ENCODE data around the gene LCA5. TPM values are rescaled to one million over a fixed set of nuclear protein-coding genes. Genes with fewer than 3 reads are reported as not detected.
A peak's percentile ranks its signal among the peaks of the same experiment; 100 is the strongest.

Gene LCA5
- total RNA-seq, 1 donor from 2014 or later: 6.4 TPM

DNA sequence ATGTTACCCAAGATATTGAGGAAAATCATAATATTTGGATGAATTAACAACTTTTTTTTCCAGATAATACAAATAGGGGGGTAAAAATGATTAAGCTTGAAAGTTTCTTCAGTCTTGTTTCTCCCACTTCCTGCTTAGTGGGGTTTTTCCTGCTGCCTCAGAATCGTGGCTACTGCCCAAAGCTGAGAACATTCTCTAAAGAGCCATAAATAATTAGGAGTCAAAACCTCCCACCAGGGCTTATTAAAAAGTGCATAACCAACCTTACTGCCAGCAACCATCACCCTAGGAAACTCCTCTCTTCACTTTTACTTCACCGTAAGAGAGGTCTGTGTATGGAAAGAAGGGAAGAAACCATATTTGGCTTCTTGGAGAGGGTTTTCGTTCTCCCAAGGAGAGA, 9.0 kb upstream of the LCA5 start:
- Histone ChIP-seq H3K36me3 (no peaks in the 10 kb centered on the region), H3K27me3 (no peaks in the 10 kb centered on the region), H3K4me3 (no peak overlapping the region), H3K4me1 (peaks cover 17% of the 10 kb centered on the region), H3K27ac (peak overlapping the region; percentile 15), H3K9me3 (no peaks in the 10 kb centered on the region)
- TF ChIP-seq POLR2AphosphoS5 (IDR thresholded peaks at IDR 0.05; ENCODE audit: insufficient read depth in 1 of 2, low read depth in 1 of 2) (peak in 1 of 2 donors; percentile 34), CTCF (IDR thresholded peaks at IDR 0.05) (no peak)
- intact Hi-C loops (cut with DNase I): no loop called here
- DNase-seq (ENCODE audit: extremely low spot score in 2 of 2): no peak

GRCh38 chr6:79544939-79545450, 7.8 kb upstream of the LCA5 start:
- peaks cover 17% of the 10 kb centered on the region for H3K4me1 ChIP-seq
- H3K4me3 ChIP-seq: peak overlapping the region; percentile 2 to 4
- peak overlapping the region; percentile 15 for H3K27ac ChIP-seq

GRCh38 chr6:79544299-79544927, 7.2 kb upstream of the LCA5 start:
- peaks cover 17% of the 10 kb centered on the region for H3K4me1 ChIP-seq
- no peaks in the 10 kb centered on the region for H3K36me3 ChIP-seq
- no peak for TF ChIP-seq POLR2A (IDR thresholded peaks at IDR 0.05)
- TF ChIP-seq CTCF (IDR thresholded peaks at IDR 0.05): no peak
- no peak for TF ChIP-seq POLR2AphosphoS5 (IDR thresholded peaks at IDR 0.05; ENCODE audit: insufficient read depth in 1 of 2, low read depth in 1 of 2)
- peak overlapping the region; percentile 15 for H3K27ac ChIP-seq
- H3K9me3 ChIP-seq: no peaks in the 10 kb centered on the region
- intact Hi-C loops (cut with DNase I): no loop called here
- H3K27me3 ChIP-seq: no peaks in the 10 kb centered on the region
- no peak for DNase-seq (ENCODE audit: extremely low spot score in 2 of 2)
- H3K4me3 ChIP-seq: peak overlapping the region; percentile 2 to 4

More at GRCh38 chr6:79544939-79545450, 7.8 kb upstream of the LCA5 start:
- no peaks in the 10 kb centered on the region for H3K27me3 ChIP-seq
- no peaks in the 10 kb centered on the region for H3K9me3 ChIP-seq
- intact Hi-C loops (cut with DNase I): no loop called here
- no peak for TF ChIP-seq POLR2A (IDR thresholded peaks at IDR 0.05)
- peak in 1 of 2 donors; percentile 96 for TF ChIP-seq POLR2AphosphoS5 (IDR thresholded peaks at IDR 0.05; ENCODE audit: insufficient read depth in 1 of 2, low read depth in 1 of 2)
- TF ChIP-seq CTCF (IDR thresholded peaks at IDR 0.05): peak in 1 of 3 experiments; percentile 38
- DNase-seq (ENCODE audit: extremely low spot score in 2 of 2): peak in 1 of 2 donors; percentile 89
- no peaks in the 10 kb centered on the region for H3K36me3 ChIP-seq

DNA sequence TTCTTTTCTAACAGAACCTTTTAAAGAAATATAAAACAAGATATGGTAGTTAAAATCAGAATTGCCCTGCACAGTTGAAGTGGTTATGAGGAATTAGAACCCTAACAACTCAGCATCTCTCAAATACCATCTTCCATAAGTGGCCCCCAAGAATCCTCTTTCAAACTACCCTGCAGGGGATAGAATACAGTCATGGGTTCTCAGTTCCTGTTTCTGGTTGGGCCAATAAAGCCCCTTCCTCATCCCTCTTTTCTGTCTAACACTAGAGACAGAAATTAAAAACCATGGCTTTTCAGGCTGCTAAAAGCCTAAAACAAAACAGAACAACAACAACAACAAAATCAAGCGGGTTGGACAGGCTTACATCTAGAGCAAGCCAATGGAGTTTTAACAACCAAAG, 6.7 kb upstream of the LCA5 start:
- no peaks in the 10 kb centered on the region for H3K27me3 ChIP-seq
- peak overlapping the region; percentile 15 for H3K27ac ChIP-seq
- intact Hi-C loops (cut with DNase I): no loop called here
- no peak for DNase-seq (ENCODE audit: extremely low spot score in 2 of 2)
- no peak overlapping the region for H3K4me3 ChIP-seq
- H3K36me3 ChIP-seq: no peaks in the 10 kb centered on the region
- H3K4me1 ChIP-seq: peaks cover 17% of the 10 kb centered on the region
- no peaks in the 10 kb centered on the region for H3K9me3 ChIP-seq
- TF ChIP-seq POLR2AphosphoS5 (IDR thresholded peaks at IDR 0.05; ENCODE audit: insufficient read depth in 1 of 2, low read depth in 1 of 2) (no peak), POLR2A (IDR thresholded peaks at IDR 0.05) (no peak), CTCF (IDR thresholded peaks at IDR 0.05) (no peak)

DNA sequence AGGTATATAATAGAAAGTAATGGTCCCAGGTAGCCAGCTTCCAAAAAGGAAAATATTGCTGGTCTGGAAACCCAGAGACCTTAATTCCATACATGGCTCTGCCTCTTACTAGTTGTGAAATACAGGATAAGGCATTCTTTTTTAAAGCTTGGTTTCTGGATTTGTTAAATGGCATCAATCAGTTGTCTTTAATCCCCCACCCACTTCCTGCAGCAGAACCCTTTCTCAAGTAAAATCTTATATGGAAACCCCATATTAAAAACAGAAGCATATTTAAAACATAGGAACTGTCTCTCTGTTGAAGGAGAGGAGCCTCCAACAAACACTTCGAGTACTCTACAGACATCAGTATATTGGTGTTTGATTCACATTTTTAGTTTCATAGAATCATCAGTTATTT, 6.2 kb upstream of the LCA5 start:
- H3K27ac ChIP-seq: no peak overlapping the region

More for the DNA sequence above, 6.2 kb upstream of the LCA5 start:
- H3K27me3 ChIP-seq: no peaks in the 10 kb centered on the region
- H3K36me3 ChIP-seq: no peaks in the 10 kb centered on the region
- peaks cover 17% of the 10 kb centered on the region for H3K4me1 ChIP-seq
- TF ChIP-seq POLR2A (IDR thresholded peaks at IDR 0.05) (no peak), POLR2AphosphoS5 (IDR thresholded peaks at IDR 0.05; ENCODE audit: insufficient read depth in 1 of 2, low read depth in 1 of 2) (no peak), CTCF (IDR thresholded peaks at IDR 0.05) (no peak)
- no peak overlapping the region for H3K4me3 ChIP-seq
- intact Hi-C loops (cut with DNase I): no loop called here
- H3K9me3 ChIP-seq: no peaks in the 10 kb centered on the region
- DNase-seq (ENCODE audit: extremely low spot score in 2 of 2): no peak
